Measurements from ENCODE around the gene SLC5A1.

DNA sequence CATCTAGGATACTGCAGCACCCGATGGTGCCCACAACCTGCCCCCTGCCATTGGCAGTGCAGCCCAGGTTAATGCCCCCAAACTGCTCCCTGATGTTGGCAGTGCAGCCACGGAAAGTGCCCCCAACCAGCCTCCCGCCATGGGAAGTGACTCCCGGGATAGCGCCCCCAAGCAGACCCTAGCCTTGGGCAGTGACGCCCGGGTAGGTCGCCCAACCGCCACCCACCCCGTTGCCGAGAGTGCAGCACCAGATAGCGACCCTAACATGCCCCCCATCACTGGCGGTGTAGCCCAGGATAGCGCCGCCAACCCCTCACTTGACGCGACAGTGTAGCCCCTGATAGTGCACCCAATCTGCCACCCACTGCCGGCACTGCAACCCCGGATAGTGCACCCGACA, 77.5 kb downstream of the SLC5A1 start:
- TF ChIP-seq, protein P1, sequence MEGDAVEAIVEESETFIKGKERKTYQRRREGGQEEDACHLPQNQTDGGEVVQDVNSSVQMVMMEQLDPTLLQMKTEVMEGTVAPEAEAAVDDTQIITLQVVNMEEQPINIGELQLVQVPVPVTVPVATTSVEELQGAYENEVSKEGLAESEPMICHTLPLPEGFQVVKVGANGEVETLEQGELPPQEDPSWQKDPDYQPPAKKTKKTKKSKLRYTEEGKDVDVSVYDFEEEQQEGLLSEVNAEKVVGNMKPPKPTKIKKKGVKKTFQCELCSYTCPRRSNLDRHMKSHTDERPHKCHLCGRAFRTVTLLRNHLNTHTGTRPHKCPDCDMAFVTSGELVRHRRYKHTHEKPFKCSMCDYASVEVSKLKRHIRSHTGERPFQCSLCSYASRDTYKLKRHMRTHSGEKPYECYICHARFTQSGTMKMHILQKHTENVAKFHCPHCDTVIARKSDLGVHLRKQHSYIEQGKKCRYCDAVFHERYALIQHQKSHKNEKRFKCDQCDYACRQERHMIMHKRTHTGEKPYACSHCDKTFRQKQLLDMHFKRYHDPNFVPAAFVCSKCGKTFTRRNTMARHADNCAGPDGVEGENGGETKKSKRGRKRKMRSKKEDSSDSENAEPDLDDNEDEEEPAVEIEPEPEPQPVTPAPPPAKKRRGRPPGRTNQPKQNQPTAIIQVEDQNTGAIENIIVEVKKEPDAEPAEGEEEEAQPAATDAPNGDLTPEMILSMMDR (IDR thresholded peaks at IDR 0.05): no peak
- TF ChIP-seq POLR2A (IDR thresholded peaks at IDR 0.05): no peak
